NB4 (cell line): ENCODE measurements around the gene HGFAC.

ENCODE experiments used
- CTCF ChIP-seq: IDR thresholded peaks from one replicate; pipeline ENCODE4 v1.5.1; 2012; ENCODE audit warnings: low read depth, low read length
- MAX ChIP-seq: IDR thresholded peaks from 2 replicates; pipeline ENCODE4 v1.6.1; 2011; ENCODE audit warnings: low read depth, low read length
- POLR2A ChIP-seq: IDR thresholded peaks from 2 replicates; pipeline ENCODE4 v1.6.1; 2011; ENCODE audit warnings: mild to moderate bottlenecking; ENCODE audit not compliant: insufficient read length; ENCODE audit errors: extremely low read depth

- no peak for TF ChIP-seq CTCF
- TF ChIP-seq POLR2A, result no peak
- TF ChIP-seq MAX, result no peak
These were observed 8.1 kb downstream of the HGFAC start for GRCh38 chr4:3449574-3450534.
